SKM-1 (cell line): ENCODE measurements around the gene FCN3.
A peak's percentile ranks its signal among the peaks of the same experiment; 100 is the strongest.
"Not testable (repeated sequence)": the region's sequence is repeated elsewhere in the genome, so short reads cannot be mapped to it uniquely, and the experiment has no call there.

Experiments
- DNase-seq: peaks from one replicate; lab custom pipeline; 2025; ENCODE audit not compliant: unreplicated experiment; lab: John Stamatoyannopoulos, UW

Gene FCN3

DNA sequence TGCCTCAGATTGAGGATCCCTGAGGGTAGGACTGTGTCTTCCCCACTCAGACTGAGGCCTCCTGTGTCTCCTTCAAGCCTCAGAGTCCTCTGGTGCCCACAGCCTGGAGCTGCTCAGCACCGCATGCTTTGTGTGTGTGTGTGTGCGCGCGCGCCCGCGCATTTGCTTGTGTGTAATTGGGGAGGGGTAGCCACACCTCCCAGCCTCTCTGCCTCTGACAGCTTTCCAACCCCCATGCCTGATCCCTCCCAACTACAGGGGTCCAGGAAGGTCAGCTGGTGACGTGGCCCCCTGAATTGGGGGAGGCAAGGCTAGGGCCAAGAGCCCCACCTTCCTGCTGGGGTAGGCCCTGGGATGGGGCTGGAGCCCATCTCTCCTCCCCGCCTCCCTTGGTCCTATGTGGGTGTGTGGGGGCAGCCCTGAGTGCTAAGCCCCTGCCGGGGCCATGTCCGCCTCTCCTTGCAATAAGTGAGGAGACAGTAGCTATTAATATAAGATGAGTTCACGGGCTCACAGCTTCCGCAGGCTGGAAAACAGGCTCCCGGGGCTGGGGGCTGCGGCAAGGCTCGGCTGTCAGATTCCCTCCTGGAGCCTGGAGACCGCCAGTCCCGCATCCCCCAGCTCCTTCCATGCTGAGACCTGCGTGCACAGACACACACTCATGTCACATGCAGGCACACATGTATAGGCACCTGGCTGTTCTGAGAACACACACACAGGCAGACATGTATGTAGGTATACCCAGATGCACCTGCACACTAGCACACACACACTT is 24.8 kb upstream of the FCN3 start:
- no peak for DNase-seq

DNA sequence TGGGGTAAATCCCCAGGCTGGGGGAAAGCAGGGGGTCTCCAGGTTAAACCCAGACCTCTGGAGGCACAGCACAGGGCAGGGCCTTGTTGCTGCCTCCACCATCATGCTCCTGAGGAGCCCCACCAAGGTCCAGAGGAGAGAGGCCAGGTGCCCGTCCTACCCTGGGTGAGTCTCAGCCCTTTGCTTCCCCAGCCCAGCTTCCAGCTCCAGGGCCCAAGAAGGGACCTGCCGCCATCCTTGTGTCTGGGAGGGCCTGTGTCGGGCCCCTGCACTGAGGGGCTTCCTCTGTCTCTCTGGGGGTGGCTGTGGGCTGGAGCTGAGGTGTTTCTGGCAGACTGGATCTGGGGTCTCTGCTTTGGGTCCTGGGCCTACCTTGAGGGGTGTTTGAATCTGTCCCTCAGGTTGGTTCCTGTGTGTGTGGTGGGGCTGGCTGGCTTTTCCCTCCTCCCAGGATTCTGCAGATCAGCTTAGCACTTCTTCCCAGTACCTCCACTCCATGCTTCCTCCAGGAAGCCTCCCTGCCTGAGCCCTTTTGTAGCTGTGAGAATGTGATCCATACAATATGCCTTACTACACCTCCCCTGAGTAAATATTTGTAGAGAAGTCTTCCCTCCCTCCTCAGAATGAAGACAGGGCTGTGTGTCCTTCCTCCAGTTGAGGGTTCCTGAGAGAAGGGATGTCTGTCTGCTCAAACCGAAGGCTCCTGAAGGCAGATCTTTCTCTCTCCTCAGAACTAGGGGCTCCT is 24.0 kb upstream of the FCN3 start:
- no peak for DNase-seq

DNA sequence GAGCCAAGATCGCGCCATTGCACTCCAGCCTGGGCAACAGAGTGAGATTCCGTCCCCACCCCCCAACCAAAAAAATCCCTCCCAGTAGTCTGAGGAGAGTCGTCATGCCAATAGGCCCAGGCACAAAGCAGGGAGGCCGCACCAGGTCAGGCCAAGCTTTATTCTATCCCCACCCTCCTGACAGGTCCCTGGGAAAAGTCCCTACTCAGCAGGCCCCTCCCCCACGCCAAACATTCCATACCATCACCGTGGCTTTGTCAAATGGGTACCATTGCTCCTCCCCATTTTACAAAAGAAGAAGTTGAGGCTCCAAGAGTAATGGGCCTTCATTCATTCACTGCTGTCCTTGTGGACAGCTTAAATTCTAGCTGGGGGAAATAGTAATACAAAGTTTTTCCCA is 23.1 kb upstream of the FCN3 start:
- DNase-seq = no peak

DNA sequence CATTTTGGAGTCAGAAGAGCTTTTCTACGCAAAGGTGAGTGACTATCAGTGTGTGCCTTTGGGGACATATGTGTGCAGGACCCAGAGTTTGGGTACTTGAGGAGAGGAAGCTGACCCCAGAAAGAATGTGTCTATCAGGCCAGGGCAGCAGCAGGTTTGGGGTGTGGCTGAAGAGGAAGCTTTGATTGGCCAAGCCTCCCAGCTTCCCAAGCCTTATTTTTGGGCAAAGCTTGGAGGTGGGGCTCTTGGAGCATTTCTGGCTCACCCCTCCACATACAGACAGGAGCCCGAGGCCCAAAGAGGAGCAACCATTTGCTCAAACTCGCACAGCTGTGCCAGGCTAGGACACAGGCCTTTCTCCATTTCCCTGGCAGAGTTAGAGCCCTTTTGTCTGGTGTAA is 22.5 kb upstream of the FCN3 start:
- DNase-seq = no peak

DNA sequence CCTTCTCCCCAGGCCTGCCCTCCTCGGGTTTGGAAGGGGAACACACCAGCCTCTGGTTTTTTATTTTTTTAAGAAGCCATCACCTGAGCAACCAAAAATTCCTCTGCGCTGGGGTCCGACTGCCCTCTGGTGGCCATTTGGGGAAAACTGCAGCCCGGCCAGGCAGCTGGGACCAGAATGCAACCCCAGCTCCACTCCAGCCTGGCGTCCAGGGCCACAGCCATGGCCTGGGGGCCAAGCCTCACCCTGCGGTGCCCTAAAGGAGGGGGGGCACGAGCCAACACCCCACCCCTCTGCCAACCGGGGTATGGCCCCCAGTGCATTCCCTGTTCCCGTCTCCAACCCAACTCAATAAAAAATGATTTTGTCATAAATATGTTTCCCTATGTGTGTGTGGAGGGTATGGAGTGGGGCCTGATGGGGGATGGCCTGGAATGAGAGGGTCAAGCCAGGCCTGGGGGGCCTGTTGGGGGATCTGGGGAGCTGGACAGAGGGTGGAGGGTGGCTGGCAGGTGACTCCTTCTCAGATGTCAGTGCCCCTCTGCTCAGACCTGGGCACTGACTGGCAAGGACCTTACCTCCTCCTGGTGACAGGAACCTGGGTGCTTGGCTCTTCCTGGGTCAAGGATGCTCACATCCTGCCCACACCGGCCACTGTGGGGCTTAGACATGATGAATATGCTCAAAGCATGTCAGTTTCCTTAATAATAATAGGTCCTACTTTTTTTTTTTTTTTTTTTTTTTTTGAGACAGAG is 21.0 kb upstream of the FCN3 start:
- peak; percentile 46 for DNase-seq

DNA sequence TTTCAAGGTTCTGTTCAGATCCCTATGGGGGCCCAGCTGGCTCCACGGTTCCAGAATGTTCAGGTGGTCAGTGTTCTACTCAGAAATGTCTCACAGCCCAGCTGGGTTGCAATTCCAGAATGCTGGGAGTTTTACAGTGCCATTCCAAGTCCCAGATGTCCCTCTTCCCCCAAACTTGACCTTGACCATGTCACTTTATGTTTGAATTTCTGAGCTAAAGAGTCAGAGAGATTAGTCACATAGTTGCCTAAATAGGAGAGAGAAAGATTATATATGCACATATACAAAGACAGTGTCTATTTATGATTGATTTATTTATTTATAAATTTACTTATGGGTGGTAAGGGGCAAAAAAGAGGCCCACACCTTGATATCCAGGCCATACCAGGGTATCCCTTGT is 20.3 kb upstream of the FCN3 start:
- DNase-seq = no peak

DNA sequence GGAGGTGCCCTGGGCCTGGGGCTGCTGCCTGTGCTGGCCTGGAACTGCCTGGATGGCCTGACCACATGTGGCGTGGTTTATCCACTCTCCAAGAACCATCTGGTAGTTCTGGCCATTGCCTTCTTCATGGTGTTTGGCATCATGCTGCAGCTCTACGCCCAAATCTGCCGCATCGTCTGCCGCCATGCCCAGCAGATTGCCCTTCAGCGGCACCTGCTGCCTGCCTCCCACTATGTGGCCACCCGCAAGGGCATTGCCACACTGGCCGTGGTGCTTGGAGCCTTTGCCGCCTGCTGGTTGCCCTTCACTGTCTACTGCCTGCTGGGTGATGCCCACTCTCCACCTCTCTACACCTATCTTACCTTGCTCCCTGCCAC is 19.6 kb upstream of the FCN3 start:
- no peak for DNase-seq

DNA sequence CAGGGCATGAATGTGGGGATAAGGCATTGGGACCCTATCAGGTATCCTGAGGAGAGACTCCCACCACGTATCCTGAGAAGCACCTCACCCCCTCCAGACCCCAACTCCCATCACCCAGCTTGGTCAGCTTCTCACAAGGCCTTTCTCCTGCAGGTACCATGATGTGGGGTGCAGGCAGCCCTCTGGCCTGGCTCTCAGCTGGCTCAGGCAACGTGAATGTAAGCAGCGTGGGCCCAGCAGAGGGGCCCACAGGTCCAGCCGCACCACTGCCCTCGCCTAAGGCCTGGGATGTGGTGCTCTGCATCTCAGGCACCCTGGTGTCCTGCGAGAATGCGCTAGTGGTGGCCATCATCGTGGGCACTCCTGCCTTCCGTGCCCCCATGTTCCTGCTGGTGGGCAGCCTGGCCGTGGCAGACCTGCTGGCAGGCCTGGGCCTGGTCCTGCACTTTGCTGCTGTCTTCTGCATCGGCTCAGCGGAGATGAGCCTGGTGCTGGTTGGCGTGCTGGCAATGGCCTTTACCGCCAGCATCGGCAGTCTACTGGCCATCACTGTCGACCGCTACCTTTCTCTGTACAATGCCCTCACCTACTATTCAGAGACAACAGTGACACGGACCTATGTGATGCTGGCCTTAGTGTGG is 19.1 kb upstream of the FCN3 start:
- DNase-seq = no peak

DNA sequence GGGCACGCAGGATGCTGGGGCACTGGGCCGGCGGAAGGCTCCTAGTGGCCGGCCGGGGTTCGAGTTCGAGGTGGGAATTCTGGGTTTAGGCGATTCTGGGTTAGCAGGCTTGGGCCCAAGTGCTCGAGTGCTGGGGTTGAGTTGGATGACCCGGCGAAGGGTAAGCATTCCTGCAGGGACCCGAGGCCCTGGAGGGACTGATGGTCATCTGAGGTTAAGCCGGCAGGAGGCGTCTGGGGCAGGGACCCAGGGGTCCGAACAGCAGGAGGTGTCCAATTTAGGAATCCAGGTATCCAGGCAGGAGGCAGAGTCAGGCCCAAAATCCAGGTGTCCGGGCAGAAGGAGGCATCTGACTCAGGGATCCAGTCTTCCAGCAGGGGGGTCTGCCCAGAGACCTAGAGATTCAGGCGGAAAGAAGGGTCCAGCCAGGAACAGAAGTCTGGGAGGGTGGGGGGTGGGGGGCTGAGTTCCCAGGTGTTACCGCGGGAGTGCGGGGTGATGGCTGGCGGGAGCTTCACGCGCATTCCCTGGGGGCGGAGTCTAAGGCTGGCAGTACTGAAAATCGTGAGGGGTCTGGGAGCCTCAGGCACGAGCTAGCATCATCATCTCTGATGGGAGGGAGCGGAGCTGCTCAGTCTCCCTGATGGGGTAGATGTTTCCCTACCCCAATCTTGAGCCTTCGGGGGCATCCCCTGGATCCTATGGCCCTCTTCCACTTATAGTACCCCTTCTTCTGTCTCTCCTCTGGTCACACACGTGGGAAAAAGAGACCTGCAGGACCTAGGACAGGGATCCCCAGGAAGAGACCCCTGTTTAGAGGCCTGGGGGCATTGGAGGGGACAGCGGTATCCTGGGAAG is 18.4 kb upstream of the FCN3 start:
- no peak for DNase-seq

DNA sequence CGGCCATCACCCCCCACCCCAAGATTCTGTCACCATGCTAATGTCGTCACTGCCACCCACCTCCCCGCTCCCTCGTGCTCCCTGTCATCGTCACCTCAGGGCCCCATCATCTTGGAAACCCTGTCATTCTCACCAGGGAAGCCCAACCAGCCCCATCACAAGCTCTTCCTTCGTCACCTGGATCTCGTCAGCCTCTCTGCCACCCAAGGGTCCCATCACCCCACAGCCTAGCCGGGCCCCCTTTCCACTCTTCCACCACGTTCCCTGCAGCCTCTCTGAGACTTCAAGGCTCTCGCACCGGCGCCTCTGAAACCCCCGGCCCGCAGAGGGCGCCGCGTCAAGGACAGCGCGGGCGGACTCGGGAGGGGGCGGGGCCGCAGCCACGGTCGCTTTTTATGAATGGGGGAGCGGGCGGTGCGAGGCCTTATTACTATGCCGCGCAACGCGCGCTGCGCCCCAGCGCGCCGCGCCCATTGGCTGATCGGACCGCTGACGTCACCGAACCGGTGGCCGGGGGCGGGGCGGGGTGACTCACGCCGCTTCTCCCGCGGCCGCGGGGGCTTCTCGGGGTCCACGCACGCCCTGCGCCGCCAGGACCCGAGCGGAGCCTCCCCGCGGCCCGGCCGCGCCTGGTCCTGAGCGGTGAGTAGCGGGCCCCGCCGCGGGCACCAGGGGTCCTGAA is 17.6 kb upstream of the FCN3 start, which contains the start of gene GPR3:
Gene GPR3 (plus strand): TSS at position 527 of the 682 bp plus-strand sequence. CDS start 1,177 bp downstream, outside the sequence.
- DNase-seq = peak; percentile 75

DNA sequence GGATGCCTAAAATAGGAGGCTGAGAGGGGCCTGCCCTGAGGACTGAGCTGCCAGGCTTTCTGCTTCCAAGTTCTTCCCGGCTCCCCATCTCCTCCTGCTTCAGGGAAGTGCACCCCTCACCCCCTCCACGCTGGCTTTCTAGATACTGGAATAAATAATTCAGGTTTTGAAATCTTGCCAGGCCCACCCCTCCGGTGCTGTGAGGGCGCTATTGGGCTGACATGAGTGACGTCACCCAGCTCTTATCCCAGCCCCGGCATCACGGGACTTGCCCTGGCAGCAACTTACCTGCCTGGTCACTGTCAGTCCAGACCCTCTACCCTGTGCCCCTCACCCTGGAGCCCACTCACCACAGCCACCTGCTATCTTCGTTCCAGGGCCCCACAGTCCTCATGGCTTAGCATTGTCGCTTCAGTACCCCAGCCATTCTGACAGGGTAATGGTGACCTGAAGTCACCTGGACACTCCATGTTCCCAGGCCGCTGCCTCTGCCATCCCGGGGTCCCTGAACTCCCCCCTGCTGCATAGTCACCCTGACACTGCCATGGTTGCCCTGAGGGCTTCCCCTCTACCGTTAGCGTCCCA is 17.0 kb upstream of the FCN3 start:
- DNase-seq = no peak

DNA sequence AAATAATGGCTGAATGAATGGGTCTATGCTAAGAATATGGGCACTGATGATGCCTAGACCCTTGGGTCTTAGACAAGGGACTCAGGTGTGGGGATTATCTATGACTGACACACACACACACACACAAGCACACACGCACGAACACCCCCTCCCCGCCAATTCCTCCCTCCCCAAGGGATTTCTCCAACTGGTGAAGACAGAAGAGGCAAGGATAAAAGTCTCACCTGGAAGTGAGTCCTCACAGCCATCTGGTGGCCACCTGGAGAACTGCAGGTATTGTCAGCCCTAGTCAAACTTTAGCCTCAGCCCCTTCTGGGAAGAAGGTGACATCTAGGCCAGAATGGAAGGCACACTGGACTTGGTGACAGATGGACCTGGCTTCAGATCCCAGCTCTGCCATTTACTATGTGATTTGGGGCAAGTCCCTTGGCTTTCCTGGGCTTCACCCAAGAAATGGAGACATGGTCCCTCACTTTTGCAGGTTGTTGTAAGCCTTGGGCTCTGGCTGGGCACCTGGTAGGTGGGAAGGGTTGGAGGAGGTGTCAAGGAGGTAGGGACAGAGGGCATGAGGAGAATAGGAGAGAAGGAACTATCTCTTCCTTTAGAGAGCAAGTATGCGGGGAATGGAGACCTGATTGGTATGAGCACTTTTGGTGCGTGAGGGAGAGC is 13.8 kb upstream of the FCN3 start:
- peak; percentile 25 for DNase-seq

DNA sequence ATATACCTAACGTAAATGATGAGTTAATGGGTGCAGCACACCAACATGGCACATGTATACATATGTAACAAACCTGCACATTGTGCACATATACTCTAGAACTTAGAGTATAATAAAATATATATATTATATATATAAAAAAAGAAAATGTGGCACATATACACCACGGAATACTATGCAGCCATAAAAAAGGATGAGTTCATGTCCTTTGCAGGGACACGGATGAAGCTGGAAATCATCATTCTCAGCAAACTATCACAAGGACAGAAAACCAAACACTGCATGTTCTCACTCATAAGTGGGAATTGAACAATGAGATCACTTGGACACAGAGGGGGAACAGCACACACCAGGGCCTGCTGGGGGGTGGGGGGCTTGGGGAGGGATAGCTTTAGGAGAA is 10.2 kb upstream of the FCN3 start:
- not testable (repeated sequence) for DNase-seq

DNA sequence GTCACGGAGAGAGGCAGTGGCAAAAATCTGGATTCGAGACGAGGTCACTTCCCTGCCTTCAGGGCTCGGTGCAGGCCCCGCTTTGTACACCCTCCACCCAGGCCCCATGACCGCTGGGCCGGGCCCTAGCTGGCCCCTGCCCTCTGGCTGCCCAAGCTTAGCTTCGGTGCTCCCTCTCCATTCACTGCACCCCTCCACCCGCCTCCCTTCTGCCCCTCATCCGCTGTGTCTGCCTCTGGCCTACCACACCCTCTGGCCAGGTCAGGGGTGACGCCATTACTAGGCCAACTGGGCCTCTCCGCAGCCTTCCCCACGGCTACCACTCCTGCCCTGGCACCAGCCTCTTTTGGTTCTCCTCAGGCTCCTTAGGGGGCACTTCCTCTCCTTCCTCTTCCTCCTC is 9.0 kb upstream of the FCN3 start:
- DNase-seq = no peak

DNA sequence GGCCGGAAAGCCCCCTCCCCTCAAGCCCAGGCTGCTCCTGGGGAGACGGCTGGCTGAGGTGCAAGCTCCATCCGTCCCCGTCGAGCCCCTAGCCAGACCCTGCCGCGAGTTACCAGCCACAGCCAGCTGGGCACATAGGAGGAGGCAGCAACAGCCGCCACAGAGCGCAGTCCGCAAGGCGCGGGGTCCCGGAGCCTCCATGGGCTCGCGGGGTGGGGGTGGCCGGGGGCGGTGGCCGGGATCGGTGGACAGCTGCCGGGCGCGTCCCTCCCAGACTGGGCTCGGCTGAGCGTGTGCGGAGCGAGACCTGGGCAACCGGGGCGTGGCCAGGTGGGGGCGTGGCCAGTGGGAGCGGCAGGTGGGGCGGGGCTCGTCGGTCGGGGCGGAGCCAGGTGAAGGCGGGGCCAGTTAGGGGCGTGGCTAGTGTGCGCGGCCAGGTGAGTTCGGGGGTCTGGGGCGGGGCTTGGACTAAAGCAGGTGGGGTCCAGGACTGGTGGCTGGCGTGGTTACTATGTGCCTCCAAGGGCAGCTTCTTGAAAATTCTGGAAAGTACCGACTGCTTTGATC is 8.5 kb upstream of the FCN3 start, which contains the start of gene CD164L2:
Gene CD164L2 (minus strand): TSS at position 295 of the 567 bp plus-strand sequence. CDS start 94 bp downstream, at position 201.
- no peak for DNase-seq

DNA sequence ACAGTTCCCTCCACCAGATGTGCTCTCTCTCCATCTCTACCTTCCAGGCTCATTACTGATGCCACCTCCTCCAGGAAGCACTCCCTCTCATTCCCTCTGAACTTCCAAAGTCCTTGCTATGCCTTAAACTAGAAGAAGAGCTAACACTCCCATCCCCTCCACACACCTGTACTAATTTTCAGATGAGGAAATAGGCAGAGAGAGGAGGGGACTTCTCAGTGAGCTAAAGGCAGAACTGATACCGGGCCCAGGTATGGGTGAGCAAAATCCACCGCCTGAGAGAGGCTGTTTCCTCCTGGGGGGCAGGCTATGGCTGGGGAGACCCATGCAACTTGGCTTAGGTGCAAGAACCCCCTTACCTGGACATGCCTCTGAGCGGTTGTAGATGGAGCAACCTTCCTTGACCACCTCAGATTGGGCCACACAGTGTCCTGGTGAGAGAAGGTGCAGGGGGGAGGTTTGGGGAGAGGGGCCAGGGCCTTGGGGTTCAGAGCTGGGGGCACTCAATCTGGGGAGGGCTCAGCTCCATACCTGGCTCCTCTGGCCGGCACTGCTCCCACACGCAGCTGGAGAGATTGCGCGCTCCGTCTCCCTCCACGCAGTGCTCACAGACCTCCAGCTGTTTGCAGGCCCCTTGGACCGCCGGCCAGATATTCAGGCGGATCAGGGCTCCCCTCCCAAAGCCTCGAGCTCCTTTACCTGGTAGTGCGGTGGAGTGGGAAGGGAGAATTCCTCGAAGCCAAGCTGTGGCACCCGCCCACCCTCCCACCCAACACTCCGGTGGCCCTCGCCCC is 7.5 kb upstream of the FCN3 start:
- no peak for DNase-seq
